ENCODE measurements around the gene ZNF263.

- TF ChIP-seq CTCF (IDR thresholded peaks at IDR 0.05; ENCODE audit: insufficient read depth, low read depth, low read length): no peak
- TF ChIP-seq EZH2 (IDR thresholded peaks at IDR 0.05; ENCODE audit: insufficient read depth, low read length): no peak
These were observed 21.1 kb downstream of the ZNF263 start for GRCh38 chr16:3304370-3304769.

All from astrocyte (in vitro differentiated cells and primary cell).